Naive thymus-derived CD4-positive, alpha-beta T cell (primary cell): ENCODE measurements around the gene YAE1. TPM values are rescaled to one million over a fixed set of nuclear protein-coding genes. Genes with fewer than 3 reads are reported as not detected.
"Not testable (repeated sequence)": the region's sequence is repeated elsewhere in the genome, so short reads cannot be mapped to it uniquely, and the experiment has no call there.

Experiments used
- ATAC-seq: fragments of 150-1000 bp; cut with Tn5 transposase; 2 replicates; pipeline ENCODE4 v1.10.0; 2021; ENCODE audit warnings: mild to moderate bottlenecking, moderate library complexity
- CTCF ChIA-PET: fragments of 350-600 bp; sonication (Branson Sonifier 250); formaldehyde crosslinking; loops from one replicate; lab custom pipeline; 2021; ENCODE audit warnings: antibody characterized with exemption; lab: Charles Lee
- POLR2A ChIA-PET: fragments of 350-600 bp; sonication (Branson Sonifier 250); formaldehyde crosslinking; loops from one replicate; lab custom pipeline; 2021; ENCODE audit warnings: antibody characterized with exemption, inconsistent platforms; lab: Charles Lee
- DNase-seq, 9 donors: peaks; one replicate each; pipeline versions ENCODE4 v3.0.0 to v3.0.0-alpha.2; 2020 to 2022; ENCODE audit warnings: mixed read lengths in 1 of 9
- H3K27ac ChIP-seq: one replicate; pipeline ENCODE4 v1.7.0; 2013; ENCODE audit warnings: mild to moderate bottlenecking, low read depth, low read length, moderate library complexity
- H3K27me3 ChIP-seq, 2 donors: one replicate each; pipeline ENCODE4 v1.7.0; 2013; ENCODE audit warnings: low read length in 2 of 2, mild to moderate bottlenecking in 2 of 2, moderate library complexity in 2 of 2; ENCODE audit not compliant: control insufficient read depth in 2 of 2, insufficient read depth in 2 of 2
- H3K36me3 ChIP-seq, 3 experiments: 1 replicate in 2 of 3; 2 replicates in 1 of 3; pipeline ENCODE4 v1.7.0; 2013; ENCODE audit warnings: low read length in 3 of 3, mild to moderate bottlenecking in 3 of 3, moderate library complexity in 1 of 3; ENCODE audit not compliant: insufficient read depth in 3 of 3, control insufficient read depth in 2 of 3
- H3K4me1 ChIP-seq, 2 donors: one replicate each; pipeline ENCODE4 v1.7.0; 2013; ENCODE audit warnings: low read length in 2 of 2, mild to moderate bottlenecking in 2 of 2, moderate library complexity in 1 of 2; ENCODE audit not compliant: control insufficient read depth in 2 of 2, insufficient read depth in 2 of 2
- H3K4me3 ChIP-seq: 2 replicates; pipeline ENCODE4 v1.7.0; 2013; ENCODE audit warnings: mild to moderate bottlenecking, low read length
- H3K9me3 ChIP-seq, 3 experiments: 1 replicate in 2 of 3; 2 replicates in 1 of 3; pipeline ENCODE4 v1.7.0; 2013; ENCODE audit warnings: low read length in 3 of 3; ENCODE audit not compliant: control insufficient read depth in 2 of 3
- H3K27ac Mint-ChIP-seq, 9 donors: one replicate each; pipeline ENCODE4 v1.8.0; 2020 to 2022; ENCODE audit warnings: mixed read lengths in 9 of 9, mild to moderate bottlenecking in 8 of 9, moderate library complexity in 5 of 9, inconsistent platforms in 2 of 9
- H3K27me3 Mint-ChIP-seq, 5 donors: one replicate each; pipeline ENCODE4 v1.8.0; 2021 to 2022; ENCODE audit warnings: mixed read lengths in 5 of 5, mild to moderate bottlenecking in 1 of 5
- H3K36me3 Mint-ChIP-seq, 5 donors: one replicate each; pipeline ENCODE4 v1.8.0; 2020 to 2022; ENCODE audit warnings: mixed read lengths in 5 of 5, mild to moderate bottlenecking in 3 of 5, inconsistent platforms in 1 of 5
- H3K4me1 Mint-ChIP-seq, 7 donors: one replicate each; pipeline ENCODE4 v1.8.0; 2020 to 2022; ENCODE audit warnings: mixed read lengths in 7 of 7, mild to moderate bottlenecking in 3 of 7, inconsistent platforms in 1 of 7
- H3K4me3 Mint-ChIP-seq, 10 donors: one replicate each; pipeline ENCODE4 v1.8.0; 2020 to 2022; ENCODE audit warnings: mild to moderate bottlenecking in 10 of 10, mixed read lengths in 10 of 10, moderate library complexity in 6 of 10, inconsistent platforms in 2 of 10
- H3K9me3 Mint-ChIP-seq, 11 donors: one replicate each; pipeline ENCODE4 v1.8.0; 2020 to 2022; ENCODE audit warnings: mixed read lengths in 11 of 11, mild to moderate bottlenecking in 4 of 11, inconsistent platforms in 1 of 11, moderate library complexity in 1 of 11
- intact Hi-C, 2 donors: fragments of 100-400 bp; cut with micrococcal nuclease; formaldehyde crosslinking; loops; one replicate each; pipeline ENCODE4 v1.15.1; 2023
- polyA plus RNA-seq, 2 donors: library from polyadenylated mRNA; unstranded; fragments of 300-500 nt; fragmentation: Illumina TruSeq; gene quantifications; one replicate each; pipeline ENCODE4 v1.2.3, GENCODE V29; 2021
- total RNA-seq, 6 experiments: library from RNA in 5 of 6; stranded (reverse) in 5 of 6; gene quantifications; 1 replicate in 5 of 6; 2 replicates in 1 of 6; pipeline ENCODE4 v1.2.3 and lab custom pipeline; 2021 to 2026

Gene YAE1
- total and polyA plus RNA-seq, 7 experiments from 2014 or later = 10.2 to 34.2 (median 18.9) TPM

DNA sequence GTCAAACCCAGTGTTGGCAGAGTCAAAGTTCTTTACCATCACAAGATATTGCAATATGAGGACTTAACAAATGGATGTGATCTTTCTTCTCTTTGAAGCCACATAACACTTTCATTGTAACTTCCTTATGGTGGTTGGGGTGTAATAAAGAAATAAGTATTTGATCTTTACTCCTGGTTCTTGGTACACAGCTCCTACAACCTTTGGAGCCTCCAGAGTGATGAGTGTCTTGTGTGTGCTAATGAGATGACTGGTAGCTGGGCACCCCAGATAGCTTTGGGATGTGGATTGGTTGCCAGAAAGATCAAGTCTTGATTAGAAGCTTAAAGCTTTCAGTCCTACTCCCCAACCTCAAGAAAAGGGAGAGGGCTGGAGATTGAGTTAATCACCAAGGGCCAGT lies 31.1 kb upstream of the YAE1 start:
- H3K9me3 ChIP-seq = no peaks in the 10 kb centered on the region
- no peak overlapping the region for H3K27ac ChIP-seq
- H3K36me3 ChIP-seq = no peaks in the 10 kb centered on the region
- H3K27me3 ChIP-seq = no peaks in the 10 kb centered on the region
- H3K36me3 Mint-ChIP-seq = no peaks in the 10 kb centered on the region
- H3K4me1 Mint-ChIP-seq = no peaks in the 10 kb centered on the region
- no peak overlapping the region for H3K4me3 ChIP-seq
- H3K4me3 Mint-ChIP-seq = no peak overlapping the region
- ChIA-PET POLR2A (no interaction called here), CTCF (no interaction called here)
- ATAC-seq (no peak), DNase-seq (no peak)
- no peaks in the 10 kb centered on the region for H3K4me1 ChIP-seq
- no peak overlapping the region for H3K27ac Mint-ChIP-seq
- H3K9me3 Mint-ChIP-seq = no peaks in the 10 kb centered on the region
- peaks cover 4 to 10% (median 6%) of the 10 kb centered on the region in 5 donors for H3K27me3 Mint-ChIP-seq
- intact Hi-C loops = no loop called here

DNA sequence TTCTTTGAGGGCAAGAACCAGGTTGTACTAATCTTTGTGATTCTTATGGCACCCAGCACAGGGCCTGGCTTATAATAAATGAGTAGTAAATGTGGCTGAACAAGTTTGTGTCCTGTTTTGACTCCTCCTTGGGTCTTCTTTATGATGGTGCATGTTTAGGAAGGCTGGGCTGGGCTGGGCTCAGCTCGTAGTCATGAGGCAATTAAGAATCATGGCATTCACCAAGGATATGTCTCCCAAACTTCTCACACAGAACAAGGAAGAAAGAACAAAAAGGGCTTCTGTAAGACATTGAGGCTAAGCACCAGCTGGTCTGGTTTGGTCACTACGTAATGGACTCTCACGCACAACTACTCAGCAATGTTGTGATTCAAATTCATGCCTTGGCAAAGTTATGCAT lies 30.5 kb upstream of the YAE1 start:
- ATAC-seq = no peak
- Histone ChIP-seq H3K4me3 (no peak overlapping the region), H3K36me3 (no peaks in the 10 kb centered on the region), H3K27me3 (no peaks in the 10 kb centered on the region), H3K9me3 (no peaks in the 10 kb centered on the region), H3K4me1 (no peaks in the 10 kb centered on the region), H3K27ac (no peak overlapping the region)
- no peak overlapping the region for H3K27ac Mint-ChIP-seq
- H3K4me3 Mint-ChIP-seq = no peak overlapping the region
- DNase-seq = no peak
- H3K9me3 Mint-ChIP-seq = no peaks in the 10 kb centered on the region
- POLR2A ChIA-PET = no interaction called here
- no peaks in the 10 kb centered on the region for H3K36me3 Mint-ChIP-seq
- peaks cover 0 to 10% (median 6%) of the 10 kb centered on the region in 5 donors for H3K27me3 Mint-ChIP-seq
- intact Hi-C loops = no loop called here
- no peaks in the 10 kb centered on the region for H3K4me1 Mint-ChIP-seq
- CTCF ChIA-PET = no interaction called here

DNA sequence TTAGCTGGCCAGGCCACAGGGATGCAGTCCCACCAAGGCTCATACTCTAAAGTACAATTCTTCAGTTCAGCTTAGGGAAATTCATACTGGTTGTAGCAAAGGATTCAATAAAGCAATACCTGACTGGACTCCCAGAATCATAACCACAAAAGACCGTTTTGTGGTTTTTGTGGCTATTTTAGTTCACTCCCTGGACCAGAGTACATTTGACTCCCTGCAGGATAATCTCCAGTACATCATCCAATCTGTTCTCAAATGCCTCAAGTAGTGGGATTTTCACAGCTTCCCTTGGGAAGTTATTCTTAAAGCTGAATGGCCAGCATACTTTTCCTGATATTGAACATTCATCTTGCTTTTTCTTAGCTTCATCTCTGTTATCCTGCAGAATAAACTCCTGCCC lies 29.3 kb upstream of the YAE1 start:
- CTCF ChIA-PET = no interaction called here
- DNase-seq (no peak), ATAC-seq (no peak)
- no peak overlapping the region for H3K27ac ChIP-seq
- H3K9me3 ChIP-seq = no peaks in the 10 kb centered on the region
- H3K36me3 ChIP-seq = no peaks in the 10 kb centered on the region
- Mint-ChIP-seq H3K4me3 (no peak overlapping the region), H3K4me1 (no peaks in the 10 kb centered on the region), H3K27ac (no peak overlapping the region), H3K36me3 (no peaks in the 10 kb centered on the region), H3K9me3 (no peaks in the 10 kb centered on the region), H3K27me3 (peaks cover 0 to 10% (median 6%) of the 10 kb centered on the region in 5 donors)
- no peak overlapping the region for H3K4me3 ChIP-seq
- intact Hi-C loops = no loop called here
- H3K4me1 ChIP-seq = no peaks in the 10 kb centered on the region
- POLR2A ChIA-PET = no interaction called here
- H3K27me3 ChIP-seq = no peaks in the 10 kb centered on the region

DNA sequence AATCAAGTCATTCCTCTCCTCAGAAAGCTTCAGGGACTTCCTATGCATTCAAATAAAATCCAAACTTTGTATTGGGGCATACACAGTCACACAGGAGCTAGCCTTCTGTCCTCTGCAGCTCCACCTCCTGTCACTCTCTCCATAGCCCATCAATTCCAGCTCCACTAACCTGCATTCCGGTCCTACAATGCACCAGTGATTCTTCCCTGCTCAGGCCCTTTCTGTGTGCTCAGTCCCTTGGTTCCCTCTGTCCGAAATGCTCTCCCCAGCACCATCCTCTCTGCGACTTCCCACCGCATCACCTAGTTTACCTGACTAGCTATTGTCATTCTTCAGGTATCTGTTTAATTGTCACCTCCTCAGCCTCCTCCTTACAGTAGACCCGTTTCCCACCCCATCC lies 26.4 kb upstream of the YAE1 start:
- H3K27ac Mint-ChIP-seq = no peak overlapping the region
- H3K9me3 Mint-ChIP-seq = peaks cover 0 to 2% (median 0%) of the 10 kb centered on the region in 11 donors
- POLR2A ChIA-PET = no interaction called here

DNA sequence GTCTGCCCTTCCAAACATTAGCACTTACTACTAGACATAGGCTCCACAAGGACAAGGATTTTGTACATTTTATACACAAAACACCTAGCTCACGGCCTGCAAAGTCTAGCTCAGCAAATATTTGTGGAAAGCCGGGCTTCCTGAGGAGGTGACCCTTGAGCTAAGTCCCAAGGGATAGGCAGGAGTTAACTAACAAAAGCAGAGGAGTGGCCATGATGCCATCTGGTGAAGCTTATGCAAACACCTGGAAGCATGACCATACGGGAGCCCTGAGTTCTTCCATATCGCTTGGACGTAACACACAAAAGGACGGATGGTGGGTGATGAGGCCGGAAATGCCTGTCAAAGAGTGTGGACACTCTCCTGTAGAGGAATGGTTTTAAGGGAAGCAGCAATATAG lies 25.9 kb upstream of the YAE1 start:
- ATAC-seq = no peak
- ChIA-PET CTCF (interaction anchor here (1.3 kb wide), 1 partner anchor 21 kb away, joined by 3 read pairs; no protein-coding TSS in a partner anchor), POLR2A (no interaction called here)

More for the DNA sequence above, 26.4 kb upstream of the YAE1 start:
- no peaks in the 10 kb centered on the region for H3K4me1 ChIP-seq
- intact Hi-C loops = no loop called here
- H3K27me3 ChIP-seq = no peaks in the 10 kb centered on the region
- no peaks in the 10 kb centered on the region for H3K4me1 Mint-ChIP-seq
- H3K4me3 Mint-ChIP-seq = no peak overlapping the region
- peaks cover 0 to 9% (median 6%) of the 10 kb centered on the region in 5 donors for H3K27me3 Mint-ChIP-seq
- H3K36me3 Mint-ChIP-seq = no peaks in the 10 kb centered on the region
- no peak overlapping the region for H3K4me3 ChIP-seq
- no peak for ATAC-seq
- DNase-seq = no peak
- CTCF ChIA-PET = interaction anchor here (1.3 kb wide), 1 partner anchor 21 kb away, joined by 3 read pairs; no protein-coding TSS in a partner anchor
- no peaks in the 10 kb centered on the region for H3K36me3 ChIP-seq
- no peak overlapping the region for H3K27ac ChIP-seq
- H3K9me3 ChIP-seq = no peaks in the 10 kb centered on the region

DNA sequence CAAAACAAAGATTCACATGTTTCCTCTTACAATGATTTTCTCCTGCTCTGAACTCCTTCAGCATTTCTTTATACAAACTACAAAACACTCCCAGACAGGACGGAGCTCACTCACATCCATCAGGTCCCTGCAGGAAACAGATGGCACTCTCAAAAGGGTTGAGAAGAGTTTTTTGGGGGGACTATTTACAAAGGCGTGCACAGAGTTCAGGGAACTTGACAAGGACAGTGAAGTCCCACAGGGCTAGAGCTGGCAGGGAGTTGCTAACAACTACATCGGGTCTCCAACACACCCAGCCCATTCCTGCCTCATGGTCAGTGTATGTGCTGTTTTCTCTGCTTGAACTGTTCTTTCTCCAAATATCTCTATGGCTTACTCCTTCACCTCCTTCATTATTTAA lies 24.7 kb upstream of the YAE1 start:
- ChIA-PET CTCF (interaction anchor here (0.7 kb wide), 1 partner anchor 16 kb away, joined by 3 read pairs; no protein-coding TSS in a partner anchor), POLR2A (no interaction called here)
- intact Hi-C loops = no loop called here
- H3K27me3 ChIP-seq = no peaks in the 10 kb centered on the region
- no peaks in the 10 kb centered on the region for H3K9me3 ChIP-seq
- no peaks in the 10 kb centered on the region for H3K36me3 Mint-ChIP-seq
- peaks cover 0 to 5% (median 2%) of the 10 kb centered on the region in 11 donors for H3K9me3 Mint-ChIP-seq
- H3K4me1 ChIP-seq = no peaks in the 10 kb centered on the region
- H3K27me3 Mint-ChIP-seq = peaks cover 0 to 9% (median 6%) of the 10 kb centered on the region in 5 donors
- no peak overlapping the region for H3K27ac Mint-ChIP-seq
- H3K4me1 Mint-ChIP-seq = no peaks in the 10 kb centered on the region
- DNase-seq (no peak), ATAC-seq (no peak)
- no peak overlapping the region for H3K27ac ChIP-seq
- no peaks in the 10 kb centered on the region for H3K36me3 ChIP-seq
- no peak overlapping the region for H3K4me3 ChIP-seq
- no peak overlapping the region for H3K4me3 Mint-ChIP-seq

More for the DNA sequence above, 25.9 kb upstream of the YAE1 start:
- DNase-seq = no peak
- H3K27me3 Mint-ChIP-seq = peaks cover 0 to 9% (median 6%) of the 10 kb centered on the region in 5 donors
- intact Hi-C loops = no loop called here
- no peaks in the 10 kb centered on the region for H3K27me3 ChIP-seq
- H3K27ac Mint-ChIP-seq = no peak overlapping the region
- H3K4me1 ChIP-seq = no peaks in the 10 kb centered on the region
- no peak overlapping the region for H3K27ac ChIP-seq
- no peak overlapping the region for H3K4me3 Mint-ChIP-seq
- no peaks in the 10 kb centered on the region for H3K36me3 Mint-ChIP-seq
- H3K4me3 ChIP-seq = no peak overlapping the region
- H3K36me3 ChIP-seq = no peaks in the 10 kb centered on the region
- H3K9me3 ChIP-seq = no peaks in the 10 kb centered on the region
- H3K9me3 Mint-ChIP-seq = peaks cover 0 to 2% (median 0%) of the 10 kb centered on the region in 11 donors
- H3K4me1 Mint-ChIP-seq = no peaks in the 10 kb centered on the region

- H3K4me1 ChIP-seq, H3K4me1 Mint-ChIP-seq, intact Hi-C loops, H3K9me3 ChIP-seq, CTCF ChIA-PET, POLR2A ChIA-PET, H3K27me3 Mint-ChIP-seq, H3K27me3 ChIP-seq, H3K27ac ChIP-seq, DNase-seq, ATAC-seq, H3K27ac Mint-ChIP-seq, H3K4me3 Mint-ChIP-seq, H3K36me3 ChIP-seq, H3K4me3 ChIP-seq: not testable (repeated sequence)
- peaks cover 0 to 16% (median 14%) of the 10 kb centered on the region in 5 donors for H3K36me3 Mint-ChIP-seq
- peaks cover 5 to 27% (median 15%) of the 10 kb centered on the region in 11 donors for H3K9me3 Mint-ChIP-seq
These were observed 21.4 kb upstream of the YAE1 start for GRCh38 chr7:39544774-39545173.
